NB4 (cell line): ENCODE measurements around the gene JMJD1C.
"Not testable (repeated sequence)": the region's sequence is repeated elsewhere in the genome, so short reads cannot be mapped to it uniquely, and the experiment has no call there.

Experiments
- DNase-seq: peaks from one replicate; pipeline ENCODE4 v3.0.0; 2010; ENCODE audit warnings: low read depth
- H3K4me3 ChIP-seq: one replicate; pipeline ENCODE4 v1.5.1; 2011; ENCODE audit warnings: mild to moderate bottlenecking, low read depth, low read length, moderate library complexity
- CTCF ChIP-seq: IDR thresholded peaks from one replicate; pipeline ENCODE4 v1.5.1; 2012; ENCODE audit warnings: low read depth, low read length
- MAX ChIP-seq: IDR thresholded peaks from 2 replicates; pipeline ENCODE4 v1.6.1; 2011; ENCODE audit warnings: low read depth, low read length
- MYC ChIP-seq: IDR thresholded peaks from 2 replicates; pipeline ENCODE4 v1.6.1; 2011; ENCODE audit warnings: low read depth, low read length
- POLR2A ChIP-seq: IDR thresholded peaks from 2 replicates; pipeline ENCODE4 v1.6.1; 2011; ENCODE audit warnings: mild to moderate bottlenecking; ENCODE audit not compliant: insufficient read length; ENCODE audit errors: extremely low read depth

The JMJD1C gene

GRCh38 chr10:63300801-63301200 lies 165.0 kb downstream of the JMJD1C start:
- DNase-seq = no peak
- H3K4me3 ChIP-seq = no peak overlapping the region
- no peak for TF ChIP-seq POLR2A
- TF ChIP-seq MAX = no peak
- no peak for TF ChIP-seq MYC
- no peak for TF ChIP-seq CTCF

GRCh38 chr10:63297941-63298340 lies 167.8 kb downstream of the JMJD1C start:
- no peak overlapping the region for H3K4me3 ChIP-seq
- no peak for DNase-seq
- TF ChIP-seq MAX = no peak
- TF ChIP-seq CTCF = no peak
- no peak for TF ChIP-seq MYC
- no peak for TF ChIP-seq POLR2A

- TF ChIP-seq CTCF = no peak
- no peak for TF ChIP-seq MAX
- TF ChIP-seq POLR2A = no peak
- TF ChIP-seq MYC = no peak
- H3K4me3 ChIP-seq = no peak overlapping the region
- peak; percentile 16 for DNase-seq
Observed at GRCh38 chr10:63294781-63295180, 171.0 kb downstream of the JMJD1C start.

- not testable (repeated sequence) for DNase-seq, H3K4me3 ChIP-seq
Observed at GRCh38 chr10:63292847-63293246, 172.9 kb downstream of the JMJD1C start.

- no peak for DNase-seq
- no peak overlapping the region for H3K4me3 ChIP-seq
- TF ChIP-seq POLR2A = no peak
- TF ChIP-seq MAX = no peak
- no peak for TF ChIP-seq MYC
- no peak for TF ChIP-seq CTCF
Observed at GRCh38 chr10:63288170-63288569, 177.6 kb downstream of the JMJD1C start.

GRCh38 chr10:63286754-63287264 lies 179.0 kb downstream of the JMJD1C start:
- no peak for TF ChIP-seq MAX
- no peak for TF ChIP-seq POLR2A
- no peak for DNase-seq
- H3K4me3 ChIP-seq = no peak overlapping the region

- TF ChIP-seq CTCF = no peak
- TF ChIP-seq POLR2A = no peak
- no peak for TF ChIP-seq MAX
- TF ChIP-seq MYC = no peak
- no peak for DNase-seq
Observed at GRCh38 chr10:63286340-63286739, 179.4 kb downstream of the JMJD1C start.

DNA sequence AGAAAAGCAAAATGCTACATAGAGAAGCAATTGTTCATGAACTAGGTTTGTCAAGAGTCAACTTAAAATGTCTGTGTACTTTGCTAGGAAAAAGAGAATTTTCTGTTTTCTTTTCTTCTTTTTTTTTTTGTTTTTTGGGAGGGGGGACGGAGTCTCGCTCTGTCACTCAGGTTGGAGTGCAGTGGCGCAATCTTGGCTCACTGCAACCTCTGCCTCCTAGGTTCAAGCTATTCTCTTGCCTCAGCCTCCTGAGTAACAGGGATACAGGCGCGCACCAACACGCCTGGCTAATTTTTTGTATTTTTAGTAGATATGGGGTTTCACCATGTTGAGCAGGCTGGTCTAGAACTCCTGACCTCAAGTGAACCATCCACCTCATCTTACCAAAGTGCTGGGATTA lies 181.9 kb downstream of the JMJD1C start:
- DNase-seq, H3K4me3 ChIP-seq: not testable (repeated sequence)

More at GRCh38 chr10:63286340-63286739, 179.4 kb downstream of the JMJD1C start:
- no peak overlapping the region for H3K4me3 ChIP-seq
